ENCODE data around the gene MYRIP.

GRCh38 chr3:40302784-40303183 is 493.4 kb downstream of the MYRIP start:
- TF ChIP-seq CTCF (IDR thresholded peaks at IDR 0.05; ENCODE audit: low read depth, low read length) (no peak), EZH2phosphoT487 (IDR thresholded peaks at IDR 0.05; ENCODE audit: low read depth) (no peak)

Data from OCI-LY3 (cell line).